Measurements from ENCODE around the gene LRRC2. TPM values are rescaled to one million over a fixed set of nuclear protein-coding genes. Genes with fewer than 3 reads are reported as not detected.
"Not testable (repeated sequence)": the region's sequence is repeated elsewhere in the genome, so short reads cannot be mapped to it uniquely, and the experiment has no call there.

The LRRC2 gene
- polyA plus RNA-seq, 4 donors = 0.22 to 0.66 (median 0.61) TPM; not detected in 1

DNA sequence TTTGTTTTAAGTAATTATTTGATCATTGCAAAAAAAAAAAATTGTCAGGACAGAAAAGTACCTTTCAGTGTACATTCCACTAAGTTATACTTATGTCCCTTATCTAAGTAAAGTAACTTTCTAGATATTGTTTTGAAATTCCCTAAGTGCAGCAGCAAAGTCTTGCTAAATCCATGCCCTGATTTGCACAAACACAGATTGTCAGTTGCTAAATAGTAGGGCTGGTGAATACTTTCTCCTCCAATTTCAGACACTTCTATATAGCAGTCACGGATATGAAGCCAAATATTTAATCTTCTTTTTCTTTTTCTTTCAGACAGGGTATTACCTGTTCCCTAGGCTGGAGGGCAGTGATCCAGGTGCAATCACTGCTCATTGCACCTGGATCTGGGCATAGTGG, 12.9 kb downstream of the LRRC2 start:
- Histone ChIP-seq H3K27me3 (ENCODE audit: control insufficient read depth in 3 of 3, insufficient read depth in 3 of 3, low read length in 3 of 3) (no peaks in the 10 kb centered on the region), H3K9me3 (ENCODE audit: control insufficient read depth in 2 of 2, insufficient read depth in 1 of 2, low read depth in 1 of 2, low read length in 1 of 2) (no peaks in the 10 kb centered on the region), H3K36me3 (ENCODE audit: control insufficient read depth in 3 of 3, insufficient read depth in 2 of 3, low read depth in 1 of 3, low read length in 3 of 3) (no peaks in the 10 kb centered on the region), H3K4me3 (ENCODE audit: low read depth in 1 of 3, low read length in 3 of 3) (no peak overlapping the region), H3K27ac (ENCODE audit: low read depth in 1 of 3, low read length in 2 of 3) (no peak overlapping the region), H3K4me1 (ENCODE audit: control insufficient read depth in 3 of 3, insufficient read depth in 2 of 3, low read depth in 1 of 3, low read length in 2 of 3) (peaks cover 0 to 3% (median 0%) of the 10 kb centered on the region in 3 donors)
- DNase-seq = no peak
- 0% methylated on average over 1 of the region's 1 CpG for WGBS, 3 donors
- FAIRE-seq = no peak

DNA sequence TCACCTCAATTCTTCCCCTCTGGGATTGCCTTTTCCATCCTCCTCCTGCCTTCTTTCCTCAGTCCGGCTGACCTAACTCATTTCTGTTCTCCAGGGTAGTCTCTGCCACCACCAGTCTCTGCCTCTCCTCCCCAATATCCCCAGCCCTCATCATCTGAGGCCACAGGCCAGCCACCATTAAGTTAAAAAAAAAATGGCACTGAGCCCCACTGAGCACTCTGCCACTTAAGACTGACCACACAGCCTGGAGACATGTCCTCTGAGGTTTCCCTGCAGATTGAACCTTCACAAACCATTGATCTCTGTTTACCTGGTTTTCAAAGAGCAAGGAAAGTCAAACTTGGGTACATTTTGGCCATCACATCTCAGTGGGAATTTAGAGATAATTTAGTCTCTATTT, 13.6 kb downstream of the LRRC2 start:
- DNase-seq = no peak
- Histone ChIP-seq H3K9me3 (ENCODE audit: control insufficient read depth in 2 of 2, insufficient read depth in 1 of 2, low read depth in 1 of 2, low read length in 1 of 2) (no peaks in the 10 kb centered on the region), H3K36me3 (ENCODE audit: control insufficient read depth in 3 of 3, insufficient read depth in 2 of 3, low read depth in 1 of 3, low read length in 3 of 3) (no peaks in the 10 kb centered on the region), H3K4me3 (ENCODE audit: low read depth in 1 of 3, low read length in 3 of 3) (no peak overlapping the region), H3K27me3 (ENCODE audit: control insufficient read depth in 3 of 3, insufficient read depth in 3 of 3, low read length in 3 of 3) (no peaks in the 10 kb centered on the region), H3K4me1 (ENCODE audit: control insufficient read depth in 3 of 3, insufficient read depth in 2 of 3, low read depth in 1 of 3, low read length in 2 of 3) (no peaks in the 10 kb centered on the region), H3K27ac (ENCODE audit: low read depth in 1 of 3, low read length in 2 of 3) (no peak overlapping the region)
- 89 to 95% (median 95%) methylated on average over 1 of the region's 1 CpG for WGBS, 3 donors
- no peak for FAIRE-seq

DNA sequence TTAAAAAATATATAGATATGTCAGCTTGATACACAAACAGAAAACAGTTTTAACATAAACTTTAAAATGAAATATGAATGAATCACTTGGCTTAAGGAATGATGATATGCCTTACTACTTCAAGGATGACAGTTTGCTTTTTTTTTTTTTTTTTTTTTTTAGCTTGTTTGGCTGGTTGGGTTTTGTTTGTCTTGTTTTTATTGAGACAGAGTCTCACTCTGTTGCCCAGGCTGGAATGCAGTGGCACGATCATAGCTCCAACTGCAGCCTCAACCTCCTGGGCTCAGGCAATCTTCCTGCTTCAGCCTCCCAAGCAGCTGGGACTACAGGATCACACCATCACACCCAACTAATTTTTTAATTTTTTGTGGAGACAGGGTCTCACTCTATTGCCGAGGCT, 14.5 kb downstream of the LRRC2 start:
- H3K4me3 ChIP-seq (ENCODE audit: low read depth in 1 of 3, low read length in 3 of 3) = no peak overlapping the region
- WGBS, 3 donors = 92 to 97% (median 97%) methylated on average over 2 of the region's 2 CpGs
- H3K36me3 ChIP-seq (ENCODE audit: control insufficient read depth in 3 of 3, insufficient read depth in 2 of 3, low read depth in 1 of 3, low read length in 3 of 3) = no peaks in the 10 kb centered on the region
- H3K9me3 ChIP-seq (ENCODE audit: control insufficient read depth in 2 of 2, insufficient read depth in 1 of 2, low read depth in 1 of 2, low read length in 1 of 2) = no peaks in the 10 kb centered on the region
- no peaks in the 10 kb centered on the region for H3K4me1 ChIP-seq (ENCODE audit: control insufficient read depth in 3 of 3, insufficient read depth in 2 of 3, low read depth in 1 of 3, low read length in 2 of 3)
- no peak overlapping the region for H3K27ac ChIP-seq (ENCODE audit: low read depth in 1 of 3, low read length in 2 of 3)
- DNase-seq (no peak), FAIRE-seq (no peak)
- H3K27me3 ChIP-seq (ENCODE audit: control insufficient read depth in 3 of 3, insufficient read depth in 3 of 3, low read length in 3 of 3) = no peaks in the 10 kb centered on the region

DNA sequence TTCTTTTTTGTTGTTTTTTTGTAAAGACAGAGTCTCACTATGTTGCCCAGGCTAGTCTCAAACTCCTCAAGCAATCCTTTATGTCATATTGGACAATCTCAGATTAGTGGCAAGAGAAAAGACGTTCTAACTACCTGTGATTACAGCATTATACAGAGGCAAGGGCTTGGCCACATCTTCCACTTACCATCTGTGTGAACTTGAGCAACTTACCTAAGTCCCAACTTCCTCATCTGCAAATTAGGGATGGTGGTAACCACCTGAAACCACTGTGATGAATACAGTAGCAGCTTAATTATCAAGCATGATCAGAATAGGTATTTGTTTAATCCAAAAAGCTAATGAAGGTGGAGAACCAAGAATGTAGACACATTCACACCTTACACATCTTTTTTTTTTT, 16.1 kb downstream of the LRRC2 start:
- no peak overlapping the region for H3K4me3 ChIP-seq (ENCODE audit: low read depth in 1 of 3, low read length in 3 of 3)
- no peak overlapping the region for H3K27ac ChIP-seq (ENCODE audit: low read depth in 1 of 3, low read length in 2 of 3)
- DNase-seq = no peak
- no peak for FAIRE-seq
- no peaks in the 10 kb centered on the region for H3K27me3 ChIP-seq (ENCODE audit: control insufficient read depth in 3 of 3, insufficient read depth in 3 of 3, low read length in 3 of 3)
- H3K9me3 ChIP-seq (ENCODE audit: control insufficient read depth in 2 of 2, insufficient read depth in 1 of 2, low read depth in 1 of 2, low read length in 1 of 2) = no peaks in the 10 kb centered on the region
- 67 to 72% (median 67%) methylated on average over 1 of the region's 1 CpG for WGBS, 3 donors
- no peaks in the 10 kb centered on the region for H3K4me1 ChIP-seq (ENCODE audit: control insufficient read depth in 3 of 3, insufficient read depth in 2 of 3, low read depth in 1 of 3, low read length in 2 of 3)
- H3K36me3 ChIP-seq (ENCODE audit: control insufficient read depth in 3 of 3, insufficient read depth in 2 of 3, low read depth in 1 of 3, low read length in 3 of 3) = no peaks in the 10 kb centered on the region

DNA sequence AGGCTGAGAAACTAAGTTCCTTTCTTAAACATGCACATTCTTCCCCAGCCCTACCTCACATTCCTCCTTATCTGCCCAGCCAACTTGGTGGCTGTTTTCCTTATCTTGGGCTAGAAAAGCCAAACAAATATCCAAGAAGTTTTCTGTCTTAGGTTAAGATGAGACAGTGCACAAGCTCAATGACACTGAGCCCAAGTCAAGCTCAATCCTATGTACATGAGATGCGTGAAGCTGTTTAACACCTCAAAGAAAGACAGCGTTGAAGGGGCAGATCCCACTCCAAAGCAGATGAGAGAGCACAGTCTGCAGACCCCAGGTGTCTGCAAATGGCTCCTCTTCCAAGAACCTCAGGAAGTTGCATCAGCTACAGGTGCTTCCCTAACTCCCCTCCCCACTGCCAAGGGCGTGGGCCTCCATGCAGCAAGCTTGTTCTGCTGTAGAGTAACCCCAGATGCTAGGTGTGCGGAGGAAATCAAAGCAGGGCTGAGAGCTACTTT, 16.6 kb downstream of the LRRC2 start:
- FAIRE-seq = no peak
- Histone ChIP-seq H3K4me3 (ENCODE audit: low read depth in 1 of 3, low read length in 3 of 3) (no peak overlapping the region), H3K27ac (ENCODE audit: low read depth in 1 of 3, low read length in 2 of 3) (no peak overlapping the region), H3K4me1 (ENCODE audit: control insufficient read depth in 3 of 3, insufficient read depth in 2 of 3, low read depth in 1 of 3, low read length in 2 of 3) (no peaks in the 10 kb centered on the region), H3K27me3 (ENCODE audit: control insufficient read depth in 3 of 3, insufficient read depth in 3 of 3, low read length in 3 of 3) (no peaks in the 10 kb centered on the region), H3K36me3 (ENCODE audit: control insufficient read depth in 3 of 3, insufficient read depth in 2 of 3, low read depth in 1 of 3, low read length in 3 of 3) (no peaks in the 10 kb centered on the region), H3K9me3 (ENCODE audit: control insufficient read depth in 2 of 2, insufficient read depth in 1 of 2, low read depth in 1 of 2, low read length in 1 of 2) (no peaks in the 10 kb centered on the region)
- 64 to 74% (median 70%) methylated on average over 4 of the region's 4 CpGs for WGBS, 3 donors
- no peak for DNase-seq

DNA sequence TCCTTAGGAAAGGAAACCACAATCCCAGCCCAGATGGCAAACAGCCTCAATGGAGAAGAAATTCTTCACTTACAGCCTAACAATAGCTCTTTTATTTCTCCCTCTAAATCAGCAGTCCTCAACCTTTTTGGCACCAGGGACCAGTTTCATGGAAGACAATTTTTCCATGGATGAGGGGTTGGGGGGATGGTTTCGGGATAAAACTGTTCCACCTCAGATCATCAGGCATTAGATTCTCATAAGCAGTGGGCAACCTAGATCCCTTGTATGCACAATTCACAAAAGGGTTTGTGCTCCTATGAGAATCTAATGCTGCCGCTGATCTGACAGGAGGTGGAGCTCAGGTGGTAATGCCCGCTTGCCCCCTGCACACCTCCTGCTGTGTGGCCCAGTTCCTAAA, 17.5 kb downstream of the LRRC2 start:
- not testable (repeated sequence) for H3K9me3 ChIP-seq (ENCODE audit: control insufficient read depth in 2 of 2, insufficient read depth in 1 of 2, low read depth in 1 of 2, low read length in 1 of 2); H3K36me3 ChIP-seq (ENCODE audit: control insufficient read depth in 3 of 3, insufficient read depth in 2 of 3, low read depth in 1 of 3, low read length in 3 of 3); H3K27me3 ChIP-seq (ENCODE audit: control insufficient read depth in 3 of 3, insufficient read depth in 3 of 3, low read length in 3 of 3); H3K4me3 ChIP-seq (ENCODE audit: low read depth in 1 of 3, low read length in 3 of 3); DNase-seq; H3K4me1 ChIP-seq (ENCODE audit: control insufficient read depth in 3 of 3, insufficient read depth in 2 of 3, low read depth in 1 of 3, low read length in 2 of 3); FAIRE-seq; H3K27ac ChIP-seq (ENCODE audit: low read depth in 1 of 3, low read length in 2 of 3)
- WGBS, 3 donors = 91 to 98% (median 96%) methylated on average over 3 of the region's 3 CpGs

DNA sequence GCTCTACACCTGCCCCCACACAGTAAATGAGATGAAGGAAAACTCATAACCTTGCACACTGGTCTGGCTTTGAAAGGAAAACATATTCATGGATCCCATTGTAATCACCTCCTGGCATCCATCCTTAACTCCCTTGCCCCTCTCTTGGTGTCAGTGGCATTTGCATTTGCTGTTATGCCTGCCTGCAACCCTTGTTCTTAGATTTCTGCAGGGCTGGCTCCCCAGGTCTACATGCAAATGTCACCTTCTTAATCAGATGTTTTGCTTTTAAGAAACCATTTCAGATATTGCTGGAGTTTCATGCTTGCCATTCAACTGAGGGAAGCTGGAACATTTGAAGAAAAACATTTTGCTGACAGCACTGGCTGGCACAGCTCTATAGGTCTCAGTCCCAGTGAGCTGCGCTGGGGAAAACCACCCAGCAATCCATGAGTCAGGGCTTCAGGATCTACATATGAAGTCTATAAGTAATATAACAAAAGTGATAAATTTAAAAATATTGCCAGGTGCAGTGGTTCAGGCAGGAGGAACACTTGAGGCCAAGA, 19.1 kb downstream of the LRRC2 start:
- Histone ChIP-seq H3K27me3 (ENCODE audit: control insufficient read depth in 3 of 3, insufficient read depth in 3 of 3, low read length in 3 of 3) (no peaks in the 10 kb centered on the region), H3K4me3 (ENCODE audit: low read depth in 1 of 3, low read length in 3 of 3) (no peak overlapping the region), H3K27ac (ENCODE audit: low read depth in 1 of 3, low read length in 2 of 3) (peak overlapping the region in 1 of 3 donors; percentile 37), H3K36me3 (ENCODE audit: control insufficient read depth in 3 of 3, insufficient read depth in 2 of 3, low read depth in 1 of 3, low read length in 3 of 3) (no peaks in the 10 kb centered on the region), H3K9me3 (ENCODE audit: control insufficient read depth in 2 of 2, insufficient read depth in 1 of 2, low read depth in 1 of 2, low read length in 1 of 2) (no peaks in the 10 kb centered on the region), H3K4me1 (ENCODE audit: control insufficient read depth in 3 of 3, insufficient read depth in 2 of 3, low read depth in 1 of 3, low read length in 2 of 3) (no peaks in the 10 kb centered on the region)
- FAIRE-seq (no peak), DNase-seq (no peak)
- 71 to 89% (median 84%) methylated on average over 1 of the region's 1 CpG for WGBS, 3 donors

DNA sequence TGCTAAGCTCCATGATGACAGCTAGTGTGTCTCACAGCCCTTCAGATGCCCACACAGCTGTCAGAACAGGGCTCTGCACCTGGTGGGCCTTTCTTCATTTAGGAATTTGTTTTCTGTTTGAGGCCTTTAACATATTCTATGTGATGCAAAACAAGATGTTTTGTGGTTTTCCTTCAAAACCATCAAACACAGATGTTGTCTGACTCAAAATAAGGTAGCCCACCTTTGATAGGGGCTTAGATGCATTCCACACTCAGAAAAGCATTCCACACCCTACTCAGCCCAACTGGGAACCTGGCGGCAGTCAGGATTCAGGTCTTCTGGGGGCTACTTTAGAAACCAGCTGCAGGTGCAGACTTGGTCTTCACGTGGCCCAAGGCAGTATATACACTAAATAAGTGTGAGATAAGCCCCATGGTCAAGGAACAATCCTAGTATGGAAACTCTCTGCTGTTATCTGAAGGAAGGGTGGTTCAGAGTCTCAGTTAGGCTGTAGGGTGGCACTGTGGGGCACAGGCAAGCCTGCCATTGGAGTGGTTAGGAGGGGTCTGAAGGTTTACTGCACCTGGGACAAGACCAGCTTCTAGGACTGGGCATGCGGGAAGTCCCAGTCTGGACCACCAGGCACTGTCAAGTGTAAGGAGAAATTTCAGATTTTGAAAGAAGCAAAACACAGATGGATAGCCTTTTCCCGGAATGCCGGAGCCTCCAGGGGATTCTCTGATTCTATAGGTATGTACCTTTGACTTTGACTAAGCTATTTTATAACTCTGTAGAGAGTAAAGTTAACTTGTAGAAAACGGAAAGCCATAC, 20.1 kb downstream of the LRRC2 start:
- Histone ChIP-seq H3K9me3 (ENCODE audit: control insufficient read depth in 2 of 2, insufficient read depth in 1 of 2, low read depth in 1 of 2, low read length in 1 of 2) (no peaks in the 10 kb centered on the region), H3K36me3 (ENCODE audit: control insufficient read depth in 3 of 3, insufficient read depth in 2 of 3, low read depth in 1 of 3, low read length in 3 of 3) (no peaks in the 10 kb centered on the region), H3K27me3 (ENCODE audit: control insufficient read depth in 3 of 3, insufficient read depth in 3 of 3, low read length in 3 of 3) (no peaks in the 10 kb centered on the region), H3K4me3 (ENCODE audit: low read depth in 1 of 3, low read length in 3 of 3) (no peak overlapping the region), H3K4me1 (ENCODE audit: control insufficient read depth in 3 of 3, insufficient read depth in 2 of 3, low read depth in 1 of 3, low read length in 2 of 3) (no peaks in the 10 kb centered on the region), H3K27ac (ENCODE audit: low read depth in 1 of 3, low read length in 2 of 3) (peak overlapping the region in 1 of 3 donors; percentile 50)
- 74 to 81% (median 80%) methylated on average over 6 of the region's 6 CpGs for WGBS, 3 donors
- no peak for DNase-seq
- no peak for FAIRE-seq

All from small intestine (tissue), 7 donors.